ENCODE data around the gene RGP1.

GRCh38 chr9:35776018-35776417, 26.9 kb downstream of the RGP1 start:
- no peak for TF ChIP-seq CTCF (IDR thresholded peaks at IDR 0.05)
- TF ChIP-seq EZH2 (IDR thresholded peaks at IDR 0.05): no peak
- no peak for TF ChIP-seq EZH2phosphoT487 (IDR thresholded peaks at IDR 0.05)

Data from neural progenitor cell (in vitro differentiated cells).